Activated CD4-positive, CD25-positive, alpha-beta regulatory T cell (primary cell): ENCODE data around the gene CAD.

ENCODE experiments used
- DNase-seq, 4 experiments: peaks; one replicate each; lab custom pipeline; 2025; lab: John Stamatoyannopoulos, UW

The CAD gene

GRCh38 chr2:27281855-27282559 lies 64.8 kb downstream of the CAD start, which contains the start of gene TRIM54:
TRIM54 (plus strand) TSS chr2:27282429; CDS start chr2:27282732, 303 bp downstream.
- DNase-seq = no peak

GRCh38 chr2:27282892-27283291 lies 65.7 kb downstream of the CAD start:
- no peak for DNase-seq

- no peak for DNase-seq
These were observed 67.8 kb downstream of the CAD start for GRCh38 chr2:27284996-27285395.

GRCh38 chr2:27285481-27285880 lies 68.3 kb downstream of the CAD start:
- DNase-seq = no peak

- DNase-seq = no peak
These were observed 71.4 kb downstream of the CAD start for GRCh38 chr2:27288610-27289009.

- no peak for DNase-seq
These were observed 73.4 kb downstream of the CAD start for GRCh38 chr2:27290549-27290948.

GRCh38 chr2:27291865-27292264 lies 74.7 kb downstream of the CAD start:
- DNase-seq = no peak
